DMS114 treated with DMSO at 0.1 percent for 48 hours (cell line): Measurements from ENCODE around the gene BDNF.

ENCODE experiments used
- DNase-seq: peaks from one replicate; lab custom pipeline; 2025; ENCODE audit not compliant: unreplicated experiment; lab: John Stamatoyannopoulos, UW

Gene BDNF

DNA sequence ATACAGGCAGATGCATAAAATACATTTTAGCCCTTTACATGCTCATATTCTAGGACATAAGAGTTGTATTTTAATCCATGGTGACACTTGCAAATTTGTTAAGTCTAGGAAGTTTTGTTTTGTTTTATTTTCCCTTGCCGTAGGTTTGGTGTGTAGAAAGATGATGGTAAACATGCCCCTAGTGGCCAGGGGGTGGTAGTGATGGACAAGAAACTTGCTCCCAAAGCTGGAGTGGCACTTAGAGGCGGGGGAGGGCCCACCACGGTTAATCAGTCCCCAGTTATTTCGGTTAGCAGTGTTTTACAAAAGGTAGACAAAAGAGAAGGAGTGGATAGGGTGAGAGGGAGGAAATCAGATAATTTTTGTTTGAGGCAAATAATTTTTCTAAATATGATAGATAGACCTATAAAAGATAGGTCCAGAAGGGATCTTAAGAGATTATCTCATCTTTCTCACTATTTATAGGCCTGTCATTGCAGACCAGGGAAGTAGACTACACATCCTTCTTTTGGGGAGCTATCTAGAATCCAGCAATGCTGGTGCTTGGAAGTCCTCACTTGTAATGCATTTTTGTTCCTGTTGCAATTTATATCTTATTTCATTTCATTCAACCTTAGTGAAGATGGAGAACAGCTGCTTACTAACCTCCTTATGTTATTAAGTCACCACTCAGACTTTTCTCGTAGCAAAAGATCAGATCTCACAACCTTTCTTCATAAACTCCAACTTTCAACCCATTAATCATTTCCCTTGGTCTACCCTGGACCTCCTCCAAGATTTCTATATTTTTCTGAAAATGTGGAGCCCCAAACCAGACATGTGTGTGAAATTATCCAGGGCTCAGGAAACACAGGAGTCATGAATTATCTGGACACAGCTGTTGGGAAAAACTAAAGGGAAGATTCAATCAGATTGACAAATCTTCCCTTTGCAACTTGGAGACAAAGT lies 5.9 kb upstream of the BDNF start:
- DNase-seq: no peak

DNA sequence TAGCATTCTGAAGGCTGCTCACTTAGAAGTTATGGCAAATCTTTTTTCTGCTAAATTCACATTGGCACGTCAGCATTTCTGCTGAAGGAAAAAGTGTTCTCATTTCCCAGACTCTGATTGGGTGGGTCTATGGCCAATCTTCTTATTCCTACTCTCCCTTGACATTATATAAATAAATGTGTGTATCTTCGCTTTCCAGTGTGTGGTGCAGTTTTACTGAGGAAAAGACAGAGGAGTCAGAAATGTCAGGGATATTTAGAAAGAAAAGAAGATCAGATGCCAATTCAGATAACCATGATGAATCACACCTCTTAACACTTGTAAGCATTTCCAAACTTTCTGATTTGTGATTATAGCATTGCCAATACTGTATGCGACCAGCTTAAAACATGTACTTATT lies 3.2 kb upstream of the BDNF start:
- DNase-seq: no peak

DNA sequence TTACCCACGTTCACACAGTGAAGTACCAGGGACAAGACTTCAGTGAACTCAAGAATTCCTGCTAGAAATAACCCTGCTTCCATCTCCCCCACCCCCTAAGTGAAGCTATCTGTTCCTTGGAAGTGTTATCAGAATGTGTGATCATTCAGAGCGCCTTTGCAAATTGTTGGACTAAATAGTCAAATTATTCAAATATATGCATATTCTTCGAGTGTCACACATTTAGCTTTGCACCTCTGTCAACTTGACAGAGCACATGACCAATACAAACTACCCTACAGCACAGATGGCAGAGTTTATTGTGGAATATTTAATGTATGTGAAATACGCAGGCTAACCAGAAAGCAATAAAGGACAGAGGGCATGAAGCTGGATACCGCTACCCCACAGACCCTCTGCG lies 2.6 kb upstream of the BDNF start:
- DNase-seq: no peak

DNA sequence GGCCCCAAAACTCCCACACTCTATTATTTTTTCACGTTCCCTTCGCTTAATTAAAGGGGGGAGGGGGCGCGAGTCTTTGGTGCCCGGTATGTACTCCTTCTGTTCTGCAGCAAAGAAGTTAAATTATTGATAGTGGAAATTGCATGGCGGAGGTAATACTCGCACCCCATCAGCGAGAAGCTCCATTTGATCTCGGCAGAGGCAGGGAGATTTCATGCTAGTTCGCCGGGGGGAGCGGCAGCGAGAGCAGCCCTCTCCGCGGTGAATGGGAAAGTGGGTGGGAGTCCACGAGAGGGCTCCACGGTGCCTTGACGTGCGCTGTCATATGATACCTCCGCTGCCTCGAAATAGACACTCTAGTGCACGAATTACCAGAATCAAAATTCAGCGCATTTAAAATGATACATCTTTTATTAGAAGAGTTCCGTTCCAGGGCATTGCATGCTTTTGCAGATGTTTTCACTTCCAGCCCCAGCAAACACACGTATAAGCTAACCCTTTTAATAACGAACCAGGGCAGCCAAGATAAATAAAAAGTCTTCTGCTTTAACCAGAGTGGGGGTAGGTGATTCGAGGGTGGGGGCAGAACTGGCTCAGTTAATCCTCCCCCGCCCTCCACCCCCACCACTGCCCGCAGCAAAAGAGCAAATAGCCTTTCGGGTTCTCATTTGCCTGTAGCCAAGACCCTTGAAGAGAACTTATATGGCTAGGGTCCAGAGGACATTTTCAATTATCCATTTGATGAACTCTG lies 1.3 kb upstream of the BDNF start:
- DNase-seq: peak; percentile 14

DNA sequence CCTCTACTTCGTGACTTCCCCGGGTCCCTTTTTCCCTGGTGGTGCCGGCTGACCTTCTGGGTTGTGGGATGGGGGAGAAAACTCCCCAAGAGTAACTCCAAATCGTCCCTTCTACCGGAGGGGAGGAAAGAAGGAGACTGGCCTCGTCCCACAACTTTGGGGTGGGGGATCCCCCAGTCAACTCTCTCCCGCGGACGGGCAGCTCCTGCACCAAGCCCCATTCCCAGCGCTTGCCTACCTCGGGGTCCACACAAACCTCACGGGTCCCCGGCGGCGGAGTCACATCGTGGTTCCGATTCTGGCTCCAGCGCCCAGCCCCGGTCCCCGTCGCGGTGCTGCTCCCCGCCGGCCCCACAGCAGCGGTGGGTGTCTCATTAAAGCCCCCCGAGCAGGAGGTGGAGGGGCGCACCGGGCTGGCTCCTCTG lies 317 bp downstream of the BDNF start:
- DNase-seq: no peak

DNA sequence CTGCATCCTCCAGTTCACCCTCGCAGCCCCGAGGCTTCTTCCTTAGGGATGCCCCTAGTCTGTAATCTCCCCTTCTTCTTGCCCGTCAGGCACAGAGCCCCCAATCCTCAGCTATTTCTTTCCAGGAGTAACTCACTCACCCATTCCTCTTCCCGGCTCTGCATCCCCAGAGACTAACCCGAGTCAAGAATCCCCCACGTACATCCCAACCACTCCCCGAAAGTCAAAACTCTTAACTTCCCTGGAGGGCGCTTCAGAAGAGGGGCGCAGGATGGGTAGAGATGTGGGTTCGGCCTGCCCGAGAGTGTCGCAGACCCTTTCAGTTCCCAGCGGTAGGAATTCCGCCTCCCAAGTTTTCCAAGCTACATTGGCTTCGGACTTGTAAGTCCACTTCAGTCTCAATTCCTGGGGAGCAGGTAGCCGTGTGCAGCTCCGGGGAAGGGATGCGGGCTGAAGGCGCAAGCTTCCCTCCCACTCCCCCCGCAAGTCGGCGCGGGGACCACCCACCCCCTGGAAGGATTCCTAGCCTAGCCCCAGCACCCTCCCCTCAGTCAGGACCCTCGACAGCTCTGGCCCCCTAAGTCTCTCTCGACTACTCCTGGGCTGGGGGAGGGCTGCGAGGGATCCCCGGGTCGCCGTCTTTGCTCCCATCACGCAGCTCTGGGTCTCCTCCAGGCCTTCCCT lies 871 bp downstream of the BDNF start:
- DNase-seq: no peak

DNA sequence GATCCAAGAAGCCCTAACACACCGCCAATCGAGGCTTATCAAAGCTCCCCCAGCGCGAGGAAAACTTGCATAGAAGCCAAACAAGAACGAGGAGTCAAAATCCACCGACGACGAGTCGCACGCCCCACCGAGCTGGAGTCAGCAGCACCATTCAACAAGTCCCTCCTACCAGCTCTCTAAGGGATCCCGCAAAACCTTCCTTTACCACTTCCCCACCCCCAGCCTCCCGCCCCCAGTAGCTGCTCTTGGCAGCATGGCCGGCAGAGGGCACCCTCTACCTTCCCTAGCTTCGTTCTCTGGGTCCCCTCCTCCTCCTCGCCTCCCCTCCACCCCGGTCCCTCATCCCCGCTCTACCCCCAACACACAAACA lies 1.4 kb downstream of the BDNF start:
- DNase-seq: peak; percentile 43

DNA sequence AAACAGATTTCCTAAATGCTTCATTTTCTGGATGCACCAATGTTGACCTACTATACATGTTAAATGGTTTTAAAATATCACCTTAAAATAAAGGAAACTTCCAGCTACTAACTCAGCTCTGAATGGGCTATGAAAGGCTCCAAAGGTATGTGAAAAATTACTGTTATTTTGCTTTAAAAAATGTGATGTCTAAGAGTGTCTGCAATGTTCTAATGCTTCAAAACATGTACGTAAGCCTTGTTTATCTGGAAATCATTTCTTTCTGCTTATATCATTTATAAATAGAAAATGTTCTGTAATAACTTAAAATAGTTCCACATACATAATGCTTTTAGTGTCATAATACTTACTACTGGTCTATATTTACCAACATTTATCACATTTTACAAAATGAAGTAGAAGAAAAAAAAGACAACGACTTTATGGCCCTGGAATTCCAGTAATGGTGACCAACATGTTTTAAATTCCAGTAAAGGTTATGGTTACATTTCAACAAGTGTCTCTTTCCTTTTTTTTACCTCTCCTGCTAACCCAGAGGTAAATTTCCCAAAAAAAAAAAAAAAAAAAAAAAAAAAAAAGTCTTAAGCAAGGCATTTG lies 2.5 kb downstream of the BDNF start:
- DNase-seq: no peak

DNA sequence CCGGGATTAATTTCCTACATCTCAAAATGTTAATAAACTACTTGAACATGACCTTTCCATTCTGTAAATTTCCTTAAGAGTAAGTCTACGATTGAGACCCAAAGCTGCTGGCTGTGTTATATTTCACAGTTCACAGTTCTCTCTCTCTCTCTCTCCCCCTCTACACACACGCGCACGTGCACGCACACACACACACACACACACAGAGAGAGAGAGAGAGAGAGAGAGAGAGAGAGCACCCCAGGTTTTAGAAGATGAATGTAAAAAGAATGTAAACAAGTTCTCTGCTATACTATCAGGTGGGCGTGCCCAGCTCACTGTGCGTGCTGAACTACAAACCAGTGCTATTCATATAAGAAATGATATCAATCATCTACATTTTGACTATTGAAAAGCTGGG lies 3.3 kb downstream of the BDNF start:
- DNase-seq: no peak

DNA sequence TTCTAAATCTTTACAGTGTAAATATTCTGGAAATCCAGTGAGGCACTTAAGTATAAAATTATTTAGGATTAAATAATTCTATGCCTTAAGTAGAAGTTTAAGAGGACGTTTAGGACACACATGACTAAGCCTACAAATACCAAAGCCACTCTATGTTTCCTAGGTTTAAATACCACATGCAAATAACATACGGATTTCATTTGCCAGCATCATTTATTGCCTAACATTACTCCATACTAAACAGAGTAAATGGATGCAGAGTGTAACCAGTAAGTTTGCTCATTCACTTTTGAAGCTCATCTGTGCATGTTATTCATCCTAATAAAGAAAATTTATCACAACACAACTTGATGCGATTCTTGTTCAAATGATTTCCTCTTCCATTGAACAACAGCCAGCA lies 4.1 kb downstream of the BDNF start:
- DNase-seq: no peak

DNA sequence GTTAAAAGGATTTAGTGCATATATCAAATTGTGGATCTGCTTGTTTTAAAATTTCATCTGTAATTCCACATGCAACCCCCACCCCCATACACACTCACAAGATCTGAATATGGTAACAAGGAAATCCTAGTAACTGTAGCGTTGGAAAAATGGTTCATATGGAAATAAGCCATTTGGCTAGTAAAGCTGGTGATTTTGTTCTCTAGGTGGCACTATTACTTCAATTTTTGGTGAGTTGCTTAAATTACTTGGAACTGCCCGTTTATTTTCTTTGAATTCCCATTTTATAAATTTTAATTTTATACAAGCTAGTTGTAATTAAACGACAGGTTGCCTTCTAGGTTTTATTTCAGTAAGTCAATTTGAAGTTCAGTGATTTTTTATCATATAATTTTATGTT lies 5.3 kb downstream of the BDNF start:
- peak; percentile 28 for DNase-seq

DNA sequence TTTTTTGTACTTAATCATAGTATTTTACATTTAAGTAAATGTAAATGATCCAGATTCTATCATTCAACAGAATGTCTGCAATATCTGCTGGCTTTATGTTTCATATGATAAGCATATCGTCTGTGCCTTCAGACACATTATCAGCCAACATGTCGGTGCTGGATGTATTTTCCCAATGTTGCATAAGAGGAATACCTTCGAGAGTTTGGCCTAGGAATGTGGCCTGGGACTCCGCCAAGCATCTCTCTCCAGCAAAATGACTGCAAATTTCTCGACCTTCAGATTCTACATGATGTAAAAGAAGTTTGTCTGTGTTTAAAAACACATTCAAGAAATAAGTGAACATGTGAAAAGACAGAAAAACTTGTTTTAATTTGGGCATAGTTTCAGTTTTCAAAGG lies 6.9 kb downstream of the BDNF start:
- no peak for DNase-seq

DNA sequence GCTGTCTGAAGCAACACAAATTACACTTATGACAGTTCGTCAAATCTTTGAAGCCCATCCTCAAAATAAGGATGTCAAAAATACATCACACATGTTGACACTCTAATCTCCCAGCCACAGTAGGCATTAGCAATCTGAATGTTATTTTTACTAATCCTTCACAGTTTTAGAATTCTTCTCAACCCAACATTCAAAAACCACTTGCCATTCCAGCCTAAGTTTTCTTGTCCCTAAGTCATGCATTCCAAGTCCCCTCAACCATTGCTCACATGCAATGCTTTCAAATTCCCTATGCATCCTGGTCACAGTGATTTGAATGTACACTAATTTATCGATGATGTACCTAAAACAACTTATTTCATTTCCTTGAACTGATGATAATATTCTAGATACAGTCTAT lies 7.5 kb downstream of the BDNF start:
- DNase-seq: no peak

DNA sequence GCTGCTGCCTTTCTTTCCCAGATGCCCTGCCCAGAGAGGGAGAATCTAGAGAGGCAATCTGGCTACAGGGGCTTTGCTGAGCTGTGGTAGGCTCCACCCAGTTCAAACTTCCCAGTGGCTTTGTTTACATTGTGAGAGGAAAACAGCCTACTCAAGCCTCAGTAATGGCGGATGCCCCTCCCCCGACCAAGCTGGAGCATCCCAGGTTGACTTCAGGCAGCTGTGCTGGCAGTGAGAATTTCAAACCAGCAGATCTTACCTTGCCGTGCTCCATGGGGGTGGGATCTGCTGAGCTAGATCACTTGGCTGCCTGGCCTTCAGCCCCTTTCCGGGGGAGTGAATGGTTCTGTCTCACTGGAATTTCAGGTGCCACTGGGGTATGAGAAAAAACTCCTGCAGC lies 12.2 kb downstream of the BDNF start:
- DNase-seq: no peak

DNA sequence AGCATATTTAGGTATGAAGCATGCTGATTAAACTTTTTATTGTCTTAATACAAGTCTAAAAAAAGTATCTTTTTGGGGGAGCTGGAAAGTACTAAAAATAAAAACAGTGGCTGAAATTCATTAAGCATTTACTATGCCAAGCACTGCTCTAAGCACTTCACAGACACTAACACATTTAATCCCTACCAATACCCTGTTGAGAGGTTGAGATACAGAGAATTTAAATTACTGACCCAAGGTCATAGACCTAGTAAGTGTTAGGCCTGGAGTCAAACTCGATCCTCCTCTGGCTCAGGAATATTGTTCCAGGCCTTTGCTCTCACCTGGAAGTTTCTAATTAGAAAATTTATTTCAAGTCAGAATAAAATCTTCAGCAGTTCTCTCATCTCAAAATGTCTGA lies 18.6 kb downstream of the BDNF start:
- DNase-seq: no peak

DNA sequence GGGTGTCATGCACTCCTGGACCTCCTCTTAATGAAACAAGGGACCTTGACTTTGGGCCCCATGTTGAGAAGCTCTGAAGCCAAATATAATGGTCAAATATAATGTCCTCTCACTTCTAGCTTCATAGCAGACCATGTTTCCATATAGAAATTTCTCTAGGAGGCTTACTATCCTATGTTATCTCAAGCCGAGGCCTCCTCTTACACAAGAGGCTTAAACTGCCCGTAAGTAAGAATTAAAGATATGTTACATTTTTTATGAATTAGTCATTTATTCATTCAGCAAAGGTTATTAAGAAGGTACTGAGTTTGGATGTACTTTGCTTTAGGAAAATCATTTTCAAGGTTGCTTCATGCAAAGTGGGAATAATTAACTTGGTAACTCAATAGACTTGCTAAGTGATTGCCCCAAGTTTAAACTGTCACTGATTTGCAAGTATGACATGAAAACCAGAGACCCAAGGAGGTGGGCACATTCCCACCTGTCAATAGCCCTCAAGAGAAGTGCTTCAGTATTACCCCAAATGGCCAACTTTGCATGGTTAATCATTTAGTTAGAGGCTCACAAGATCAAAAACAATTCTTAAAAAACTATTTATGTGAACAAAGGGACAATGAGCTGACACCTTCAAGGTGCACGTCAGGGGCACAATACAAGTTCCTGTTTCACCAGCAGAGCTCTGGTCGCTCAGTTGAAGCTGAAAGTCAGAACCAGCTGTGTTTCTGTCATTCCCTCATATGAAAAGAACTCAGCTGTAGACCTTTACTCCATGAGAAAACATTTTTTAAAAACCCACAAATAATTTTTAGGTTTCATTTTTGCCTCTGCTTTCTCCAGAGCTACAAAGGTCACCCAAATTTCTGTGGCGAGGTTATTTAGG lies 20.9 kb downstream of the BDNF start:
- no peak for DNase-seq

DNA sequence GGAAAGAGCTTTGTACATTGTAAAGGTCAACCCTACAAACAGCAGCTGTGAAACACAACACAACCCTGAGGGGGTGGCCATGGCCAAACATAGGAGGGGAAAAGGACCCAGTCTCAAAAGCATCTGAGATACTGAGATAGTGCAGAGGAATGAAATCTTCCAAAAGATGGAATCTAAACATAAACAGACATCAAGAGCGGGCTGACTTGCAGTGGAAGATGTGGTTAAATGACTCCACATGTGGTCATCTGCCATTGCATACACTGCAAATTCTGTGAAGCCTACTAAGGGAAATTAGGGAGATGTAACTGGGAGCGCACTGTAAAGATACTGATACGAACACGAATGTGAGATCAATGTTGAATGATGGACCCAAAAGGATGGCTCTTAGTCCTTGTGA lies 22.0 kb downstream of the BDNF start:
- no peak for DNase-seq

DNA sequence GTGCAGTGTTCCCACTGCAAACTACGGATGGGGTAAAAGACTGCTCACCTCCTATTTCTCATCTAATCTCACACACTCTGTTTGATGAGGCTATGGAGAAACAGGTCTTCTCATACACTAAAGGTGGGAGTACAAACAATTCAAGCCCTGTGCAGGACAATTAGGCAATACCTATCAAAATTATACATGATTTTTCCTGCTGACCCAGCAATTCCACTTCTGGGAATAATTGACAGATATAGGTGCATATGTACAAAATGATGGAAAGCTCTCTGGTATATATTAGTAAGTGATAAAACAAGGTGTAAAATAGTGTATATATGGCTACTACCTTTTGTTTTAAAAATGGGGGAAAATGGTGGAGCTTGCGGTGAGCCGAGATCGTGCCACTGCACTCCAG lies 23.1 kb downstream of the BDNF start:
- no peak for DNase-seq

DNA sequence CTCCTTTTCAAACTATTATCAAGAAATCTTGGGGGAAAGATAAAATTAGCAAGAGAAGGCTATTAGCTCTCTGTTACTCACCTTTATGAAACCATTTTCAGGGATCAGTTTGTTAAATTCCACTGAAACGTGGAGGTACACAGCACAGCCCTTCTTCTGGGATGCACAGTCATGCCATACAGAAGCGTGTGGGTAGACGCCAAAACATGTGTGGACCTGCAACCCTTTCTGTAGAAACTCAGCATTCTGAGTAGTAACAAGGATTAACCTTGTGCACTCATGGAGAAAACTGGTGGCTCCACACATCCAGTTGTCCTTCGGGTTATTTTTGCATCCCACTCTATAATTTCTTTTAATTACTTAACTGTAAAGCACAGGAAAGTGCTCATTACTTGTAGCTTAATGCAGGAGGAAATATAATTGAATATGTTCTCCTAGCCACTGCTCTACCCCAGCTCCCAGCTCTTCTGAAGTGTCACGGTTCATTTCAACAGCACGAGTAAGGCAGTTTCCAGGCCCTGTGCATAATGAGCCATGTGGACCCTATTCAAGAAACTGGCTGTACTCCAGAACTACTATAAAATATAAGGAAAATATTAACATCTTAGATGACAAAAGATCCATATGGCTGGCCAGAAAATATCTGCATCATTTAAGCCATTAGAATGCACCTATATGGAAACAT lies 26.1 kb downstream of the BDNF start:
- DNase-seq: no peak
